NCI-H128 (cell line): ENCODE measurements around the gene AASS.

Experiments used
- DNase-seq: peaks from one replicate; lab custom pipeline; 2025; ENCODE audit not compliant: unreplicated experiment; lab: John Stamatoyannopoulos, UW

AASS gene

DNA sequence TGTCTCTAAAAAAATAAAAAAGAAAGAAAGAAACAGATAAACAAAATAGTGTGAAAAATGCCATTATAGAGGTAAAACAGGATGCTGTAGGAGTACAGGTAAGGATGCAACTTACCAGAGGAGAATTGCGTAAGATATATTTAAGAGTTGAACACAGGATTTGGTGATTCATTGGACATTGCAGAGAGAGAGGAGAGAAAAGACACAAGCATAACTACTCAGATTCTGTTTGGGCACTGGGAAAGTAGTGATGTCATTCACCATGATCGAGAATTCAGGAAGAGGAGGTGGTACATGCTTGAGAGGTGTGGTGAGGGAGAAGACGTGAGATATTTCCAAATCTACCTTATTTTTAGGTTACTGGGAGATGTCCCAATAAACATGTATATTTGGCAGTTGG is 97.6 kb downstream of the AASS start:
- DNase-seq = no peak

DNA sequence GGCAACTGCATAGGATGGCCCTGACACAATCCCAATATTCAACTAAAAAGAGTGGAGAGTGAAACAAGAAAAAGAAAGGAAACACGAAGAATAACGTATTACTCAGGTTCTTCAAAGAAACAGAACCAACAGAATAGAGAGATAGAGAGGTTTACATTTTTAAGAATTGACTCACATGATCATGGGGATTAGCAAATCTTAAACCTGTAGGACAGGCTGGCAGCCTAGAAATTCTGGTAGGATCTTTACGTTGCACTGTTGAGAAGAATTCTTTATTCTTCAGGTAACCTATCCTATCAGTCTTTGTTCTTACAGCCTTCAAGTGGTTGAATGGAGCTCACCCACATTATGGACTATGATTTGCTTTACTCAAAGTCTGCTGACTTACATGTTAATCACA is 103.9 kb downstream of the AASS start:
- no peak for DNase-seq

DNA sequence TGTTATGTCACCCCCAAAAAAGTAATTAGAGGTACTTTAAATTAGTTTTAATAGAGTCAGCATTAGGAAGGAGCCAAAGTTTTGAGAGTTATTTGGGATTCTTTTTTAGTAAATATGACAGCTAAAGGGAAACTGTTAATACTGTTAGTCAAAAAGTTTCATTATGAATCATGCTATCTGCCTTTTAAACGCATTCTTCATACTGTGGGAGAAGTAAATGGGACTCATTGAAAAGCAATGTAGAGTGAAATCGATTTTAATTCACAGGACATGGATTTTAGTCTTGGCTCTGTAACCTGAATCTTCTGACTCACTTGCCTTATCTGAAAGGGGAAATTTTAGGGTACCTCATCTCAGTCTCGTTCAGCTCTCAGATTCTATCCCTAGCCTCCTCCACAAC is 105.1 kb downstream of the AASS start:
- DNase-seq = no peak

DNA sequence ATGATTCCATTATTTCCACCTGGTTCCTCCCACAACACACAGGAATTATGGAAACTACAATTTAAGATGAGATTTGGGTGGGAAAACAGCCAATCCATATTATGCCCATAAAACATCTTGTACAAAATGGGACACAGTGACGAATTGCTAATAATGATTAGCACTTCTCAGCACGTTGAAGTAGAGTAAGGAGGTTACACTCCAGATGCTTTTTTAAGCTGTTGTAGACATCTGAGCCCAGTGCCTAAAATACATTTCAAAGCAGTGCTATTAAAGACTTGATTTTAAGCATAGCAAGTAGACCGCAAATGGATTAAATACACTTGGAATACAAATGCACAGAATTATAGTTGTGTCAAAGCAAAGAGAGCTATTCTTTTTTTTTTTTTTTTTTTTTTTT is 105.9 kb downstream of the AASS start:
- no peak for DNase-seq

- DNase-seq = no peak
Measured at GRCh38 chr7:122035876-122036275, 108.2 kb downstream of the AASS start.

DNA sequence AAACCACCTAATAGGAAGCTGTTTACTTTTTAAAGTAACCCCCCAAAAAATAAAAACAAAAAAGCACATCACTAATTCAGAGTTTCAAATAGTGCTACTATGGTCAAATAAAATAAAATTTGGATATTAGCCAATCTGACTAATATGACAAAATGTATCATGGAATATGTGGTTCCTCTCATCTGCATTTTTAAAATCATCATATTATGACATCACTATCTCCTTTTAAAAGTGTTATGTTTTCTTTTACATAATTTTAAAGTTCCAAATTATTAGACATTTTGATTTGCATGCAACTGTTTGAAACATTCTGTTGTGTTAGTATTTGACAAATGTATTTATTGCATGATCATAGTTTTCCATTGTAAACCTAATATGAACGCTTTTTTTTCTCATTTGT is 110.4 kb downstream of the AASS start:
- DNase-seq = no peak

DNA sequence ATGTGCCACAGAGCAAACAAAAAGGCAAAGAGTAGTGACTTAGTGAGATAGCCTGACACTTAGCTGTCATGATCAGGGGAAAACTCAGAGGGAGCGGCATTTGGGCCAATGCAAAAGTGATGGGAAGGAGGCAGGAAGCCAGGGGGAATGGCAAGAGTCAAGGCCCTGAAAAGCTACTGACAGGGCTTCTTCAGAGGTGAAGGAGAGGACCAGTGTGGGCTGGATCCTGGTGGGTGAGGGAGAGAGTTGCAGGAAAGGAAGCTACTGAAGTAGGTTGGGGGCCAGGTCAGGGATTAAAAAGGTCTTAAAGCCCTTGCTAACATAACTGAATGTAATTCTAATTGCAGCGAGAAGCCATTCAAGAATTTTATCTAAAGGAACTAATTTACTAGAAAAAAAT is 117.0 kb downstream of the AASS start:
- no peak for DNase-seq
